HG02884 (cell line): ENCODE results near the gene TCF4.

Experiments
- ATAC-seq: cut with Tn5 transposase; IDR thresholded peaks from one replicate; pipeline ENCODE4 v1.9.1; 2021; ENCODE audit warnings: mild to moderate bottlenecking, moderate library complexity; ENCODE audit not compliant: unreplicated experiment

Gene TCF4

GRCh38 chr18:55508651-55509050, 79.3 kb downstream of the TCF4 start:
- no peak for ATAC-seq

GRCh38 chr18:55506074-55506473, 81.9 kb downstream of the TCF4 start:
- no peak for ATAC-seq

- no peak for ATAC-seq
Measured at GRCh38 chr18:55504808-55505207, 83.2 kb downstream of the TCF4 start.

GRCh38 chr18:55503167-55503820, 84.7 kb downstream of the TCF4 start:
- ATAC-seq: no peak

GRCh38 chr18:55501982-55502710, 85.8 kb downstream of the TCF4 start:
- no peak for ATAC-seq

GRCh38 chr18:55501579-55501978, 86.4 kb downstream of the TCF4 start:
- ATAC-seq: no peak

GRCh38 chr18:55500316-55501086, 87.5 kb downstream of the TCF4 start:
- ATAC-seq: no peak

GRCh38 chr18:55499526-55499925, 88.5 kb downstream of the TCF4 start:
- ATAC-seq: no peak

GRCh38 chr18:55497825-55498403, 90.1 kb downstream of the TCF4 start:
- no peak for ATAC-seq

- no peak for ATAC-seq
Measured at GRCh38 chr18:55494899-55495298, 93.1 kb downstream of the TCF4 start.

- no peak for ATAC-seq
Measured at GRCh38 chr18:55494441-55494840, 93.6 kb downstream of the TCF4 start.

GRCh38 chr18:55491616-55492015, 96.4 kb downstream of the TCF4 start:
- no peak for ATAC-seq

- peak; percentile 86 for ATAC-seq
Measured at GRCh38 chr18:55489034-55489986, 98.7 kb downstream of the TCF4 start.

- no peak for ATAC-seq
Measured at GRCh38 chr18:55488473-55488872, 99.5 kb downstream of the TCF4 start.

- ATAC-seq: no peak
Measured at GRCh38 chr18:55487997-55488396, 100.0 kb downstream of the TCF4 start.

- no peak for ATAC-seq
Measured at GRCh38 chr18:55486936-55487335, 101.1 kb downstream of the TCF4 start.

- no peak for ATAC-seq
Measured at GRCh38 chr18:55485666-55486065, 102.3 kb downstream of the TCF4 start.

GRCh38 chr18:55484773-55485172, 103.2 kb downstream of the TCF4 start:
- ATAC-seq: no peak

GRCh38 chr18:55483266-55483871, 104.6 kb downstream of the TCF4 start:
- no peak for ATAC-seq
